NCI-H146 treated with DMSO at 0.1 percent for 48 hours (cell line): ENCODE data around the gene NAALADL2.
"Not testable (repeated sequence)": the region's sequence is repeated elsewhere in the genome, so short reads cannot be mapped to it uniquely, and the experiment has no call there.

Experiments used
- DNase-seq: peaks from one replicate; lab custom pipeline; 2025; ENCODE audit not compliant: unreplicated experiment; lab: John Stamatoyannopoulos, UW

The NAALADL2 gene

GRCh38 chr3:175068587-175068986, 209.5 kb downstream of the NAALADL2 start:
- DNase-seq: no peak

DNA sequence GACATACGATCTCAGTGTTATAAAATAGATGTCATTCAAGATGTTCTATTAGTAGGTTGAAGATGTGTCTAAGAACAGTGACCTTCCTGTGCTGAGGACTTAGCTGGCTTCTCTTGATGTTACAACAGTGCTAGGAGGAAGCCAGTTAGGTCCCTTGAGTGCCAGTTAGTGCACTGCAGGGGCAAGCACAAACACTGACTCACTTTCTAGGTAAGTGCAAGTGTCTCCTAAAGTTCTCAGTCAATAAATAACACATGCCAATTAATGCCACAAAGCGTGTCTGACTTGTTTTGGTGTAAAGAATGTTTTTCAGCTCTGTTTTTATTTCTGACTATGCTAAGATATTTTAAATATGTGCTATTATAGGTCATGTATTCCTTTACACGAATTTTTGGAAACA, 211.8 kb downstream of the NAALADL2 start:
- DNase-seq: no peak

GRCh38 chr3:175073219-175073905, 214.2 kb downstream of the NAALADL2 start:
- no peak for DNase-seq

DNA sequence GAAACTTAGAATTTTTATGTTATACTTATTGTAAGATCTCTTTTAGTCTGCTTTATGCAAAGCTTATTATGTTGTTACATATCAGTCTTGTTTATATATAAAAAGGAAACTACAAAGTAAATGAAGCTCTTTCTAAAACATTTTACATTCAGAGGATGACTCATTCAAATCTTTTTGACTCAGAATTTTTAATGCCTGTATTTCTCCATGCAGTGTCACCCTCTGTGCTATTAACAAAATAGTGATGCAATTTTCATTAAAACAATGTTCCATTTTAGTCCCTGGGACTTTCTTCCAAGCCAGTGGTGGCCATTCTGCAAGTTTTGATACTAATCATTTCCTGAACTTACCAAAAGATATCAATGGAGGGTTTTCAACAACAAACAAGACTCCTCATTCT, 216.1 kb downstream of the NAALADL2 start:
- DNase-seq: no peak

DNA sequence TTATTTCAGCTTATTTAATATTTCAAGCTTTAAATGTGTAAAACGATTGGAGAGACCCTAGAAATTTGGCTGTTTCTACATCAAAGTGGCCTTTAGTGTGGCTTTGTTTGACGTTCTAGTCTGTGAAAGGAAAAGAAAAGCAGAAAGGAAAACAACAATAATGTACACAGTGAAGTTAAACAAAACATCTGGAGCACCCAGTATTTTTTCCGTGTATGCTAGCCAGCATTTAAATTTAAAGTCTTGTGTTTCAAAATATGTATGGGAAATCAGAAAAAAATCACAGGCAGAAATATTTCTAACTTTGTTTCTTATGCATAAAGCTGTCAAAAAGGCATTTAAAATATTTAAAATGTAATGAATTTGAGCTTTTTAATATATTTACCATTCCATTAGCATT, 218.1 kb downstream of the NAALADL2 start:
- peak; percentile 96 for DNase-seq

DNA sequence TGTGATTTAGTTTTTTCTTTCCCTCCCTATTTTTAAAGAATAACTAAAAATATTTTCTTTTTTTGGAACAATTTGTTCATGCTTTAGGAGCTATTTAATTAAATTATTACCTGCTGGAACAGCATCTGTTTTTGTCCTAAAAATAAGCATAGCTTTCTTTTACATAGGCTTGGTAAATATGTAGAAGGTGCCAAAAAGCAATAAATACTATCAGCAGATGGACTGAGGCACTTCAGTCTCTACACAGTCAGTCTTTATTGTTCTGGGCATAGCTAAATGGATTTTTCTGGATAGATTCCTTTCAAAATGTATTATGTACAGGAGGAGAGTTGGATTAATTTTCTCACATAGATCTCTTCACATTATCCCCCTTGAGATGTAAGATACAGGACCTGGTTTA, 223.5 kb downstream of the NAALADL2 start:
- no peak for DNase-seq

DNA sequence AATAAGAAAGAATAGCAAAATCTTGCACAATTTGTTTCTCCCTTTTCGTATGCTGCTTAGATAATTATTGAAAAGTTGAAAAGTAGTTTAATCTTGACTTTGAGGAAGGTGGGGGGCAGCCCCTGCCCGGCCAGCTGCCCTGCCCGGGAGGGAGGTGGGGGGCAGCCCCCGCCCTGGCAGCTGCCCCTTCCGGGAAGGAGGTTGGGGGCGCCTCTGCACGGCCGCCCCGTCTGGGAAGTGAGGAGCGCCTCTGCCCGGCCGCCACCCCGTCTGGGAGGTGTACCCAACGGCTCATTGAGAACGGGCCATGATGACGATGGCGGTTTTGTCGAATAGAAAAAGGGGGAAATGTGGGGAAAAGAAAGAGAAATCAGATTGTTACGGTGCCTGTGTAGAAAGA, 228.0 kb downstream of the NAALADL2 start:
- DNase-seq: not testable (repeated sequence)

DNA sequence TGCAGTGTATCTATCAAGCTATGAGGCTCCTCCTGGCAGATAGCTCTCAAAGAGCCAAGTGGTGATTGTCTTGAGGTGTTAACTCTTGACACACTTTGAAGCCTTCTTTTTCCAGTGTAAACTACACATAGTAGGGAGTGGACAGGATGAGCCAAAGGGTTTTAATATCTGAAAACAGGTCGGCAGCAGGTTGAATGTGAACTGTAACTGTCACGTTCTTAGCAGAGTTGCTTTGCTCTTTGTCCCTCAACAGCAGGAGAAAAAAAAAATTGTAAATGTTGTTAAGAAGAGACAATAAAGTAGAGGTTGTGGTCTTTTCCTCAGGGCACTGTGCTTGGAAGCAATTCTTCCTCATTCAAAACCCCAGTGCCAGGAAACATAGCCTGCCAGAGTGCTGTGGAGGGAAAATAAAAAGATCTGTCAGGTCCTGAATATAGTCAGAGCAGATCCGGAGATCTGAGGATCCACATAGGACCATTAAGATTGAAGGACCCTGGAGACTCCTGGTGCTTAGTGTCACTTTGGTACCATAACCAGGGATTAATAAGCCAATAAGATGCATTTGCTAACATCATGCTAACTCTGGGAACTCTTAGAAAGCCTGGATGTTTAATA, 229.7 kb downstream of the NAALADL2 start:
- DNase-seq: no peak

DNA sequence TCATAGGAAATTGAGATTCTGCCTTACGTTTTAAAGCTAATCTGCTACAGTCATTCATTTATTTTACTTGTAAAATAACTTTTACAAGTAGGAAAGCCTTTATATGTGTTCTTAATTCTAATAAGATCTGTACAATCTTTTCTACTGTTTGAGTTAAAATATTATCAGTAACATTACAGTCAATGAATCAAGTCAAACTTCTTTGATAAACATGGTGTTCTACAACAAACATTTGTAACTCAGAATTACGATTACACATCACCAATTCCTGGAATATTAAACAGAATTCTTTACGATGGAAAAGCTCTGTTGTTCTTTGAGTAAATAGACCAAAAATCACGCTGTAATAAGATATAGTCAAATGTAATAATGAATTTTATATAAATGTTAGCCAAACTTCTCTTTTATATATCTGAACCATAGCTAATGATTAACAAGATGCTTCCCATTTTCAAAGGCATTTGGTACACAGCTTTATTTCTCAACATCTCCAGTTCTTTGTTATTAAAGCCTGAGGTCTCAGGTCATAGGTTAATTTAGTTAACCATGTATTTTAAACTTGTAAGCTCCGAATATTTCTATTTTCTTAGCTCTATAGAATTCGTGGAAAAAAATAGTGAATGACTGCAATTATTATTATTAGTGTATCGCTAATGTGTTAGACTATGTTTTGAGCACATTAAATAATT, 232.4 kb downstream of the NAALADL2 start:
- no peak for DNase-seq

DNA sequence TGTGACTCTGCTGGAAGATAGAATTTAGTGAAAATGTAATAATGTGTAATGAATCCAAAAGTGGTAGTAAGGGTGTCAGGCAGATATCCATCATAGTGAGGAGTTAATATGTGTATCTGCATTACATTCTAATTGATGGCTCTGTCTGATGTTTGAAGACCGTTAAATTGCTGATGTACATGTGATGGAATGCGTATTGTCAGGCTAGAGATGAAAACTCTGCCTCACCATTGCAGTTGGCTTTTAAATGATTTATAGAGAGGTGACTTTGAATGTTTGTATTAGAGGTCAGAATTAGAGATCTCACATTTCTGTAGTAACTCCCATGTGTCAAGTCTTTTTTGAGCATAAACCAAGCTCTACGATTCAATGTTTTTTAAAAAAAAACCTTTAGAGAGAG, 234.6 kb downstream of the NAALADL2 start:
- DNase-seq: no peak

DNA sequence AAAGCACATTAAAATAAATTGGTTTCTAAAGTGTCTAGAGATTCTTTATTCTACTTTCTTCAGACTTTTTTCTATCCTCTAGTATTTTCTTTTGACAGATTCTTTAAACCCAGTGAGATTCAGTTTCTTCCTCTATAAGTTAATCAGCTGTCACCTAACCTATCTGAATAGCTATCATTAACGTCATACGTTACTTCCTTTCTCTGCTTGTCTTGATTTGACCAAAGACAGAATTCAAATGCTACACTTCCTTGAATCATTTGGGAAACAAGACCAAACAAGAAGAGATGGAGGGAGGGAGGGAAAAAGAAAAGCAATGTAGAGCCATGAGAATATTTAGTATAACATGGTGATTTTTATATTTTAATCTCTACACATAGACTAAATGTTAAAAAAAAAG, 235.2 kb downstream of the NAALADL2 start:
- no peak for DNase-seq

GRCh38 chr3:175098644-175099043, 239.5 kb downstream of the NAALADL2 start:
- DNase-seq: no peak

DNA sequence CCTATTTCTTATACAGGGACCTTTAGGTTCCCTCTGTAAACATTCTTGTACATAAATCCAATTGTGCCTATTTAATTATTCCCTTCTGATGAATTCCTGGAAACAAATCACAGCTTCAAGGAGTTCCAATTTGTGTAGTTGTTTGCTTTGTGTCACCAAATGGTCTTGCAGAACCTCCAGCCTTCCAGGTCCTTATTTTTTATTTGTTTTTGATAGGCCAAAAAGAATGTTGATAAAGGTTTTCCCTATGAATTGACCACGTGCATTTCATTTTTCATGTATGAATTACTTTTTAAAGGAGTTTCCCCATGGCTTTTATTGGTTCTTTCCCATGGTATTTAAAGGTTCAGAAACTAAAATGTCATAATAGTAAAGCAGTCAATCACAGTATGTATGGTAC, 243.0 kb downstream of the NAALADL2 start:
- DNase-seq: no peak

- DNase-seq: no peak
These were observed 244.2 kb downstream of the NAALADL2 start for GRCh38 chr3:175103298-175103697.

GRCh38 chr3:175105066-175105465, 245.9 kb downstream of the NAALADL2 start:
- no peak for DNase-seq

DNA sequence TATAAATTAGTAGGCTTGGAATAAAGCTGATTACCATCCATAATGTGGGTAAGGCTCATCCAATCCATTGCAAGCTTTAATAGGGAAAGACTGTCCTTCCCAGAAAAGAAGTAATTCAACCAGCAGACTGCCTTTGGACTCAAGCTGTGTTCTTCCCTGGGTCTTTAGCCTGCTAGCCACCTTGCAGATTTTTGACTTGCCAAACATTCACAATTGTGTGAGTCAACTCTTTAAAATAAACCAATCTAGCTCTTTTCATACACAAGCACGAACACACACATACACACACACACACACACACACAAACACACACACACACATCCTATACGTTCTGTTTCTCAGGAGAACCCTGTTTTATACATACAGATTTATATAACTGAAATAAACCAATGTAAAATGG, 248.1 kb downstream of the NAALADL2 start:
- no peak for DNase-seq

DNA sequence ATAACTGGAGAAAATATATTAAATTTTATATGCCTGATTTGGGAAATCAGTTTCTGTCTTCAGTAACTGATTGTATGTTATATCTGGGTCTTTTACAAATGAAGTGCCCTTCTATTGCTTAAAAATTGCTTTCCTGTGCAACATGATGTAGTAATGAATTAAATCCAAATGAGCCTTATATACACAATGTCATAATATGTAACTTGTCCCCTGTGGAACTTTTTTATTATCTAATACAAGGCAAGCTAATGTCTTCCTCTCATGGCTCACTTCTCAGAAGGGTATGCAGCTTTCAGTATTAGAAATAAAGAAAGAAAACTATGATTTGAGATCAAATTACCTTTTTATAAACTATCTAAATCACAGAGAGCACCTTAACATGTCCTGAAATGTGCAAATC, 248.9 kb downstream of the NAALADL2 start:
- no peak for DNase-seq

DNA sequence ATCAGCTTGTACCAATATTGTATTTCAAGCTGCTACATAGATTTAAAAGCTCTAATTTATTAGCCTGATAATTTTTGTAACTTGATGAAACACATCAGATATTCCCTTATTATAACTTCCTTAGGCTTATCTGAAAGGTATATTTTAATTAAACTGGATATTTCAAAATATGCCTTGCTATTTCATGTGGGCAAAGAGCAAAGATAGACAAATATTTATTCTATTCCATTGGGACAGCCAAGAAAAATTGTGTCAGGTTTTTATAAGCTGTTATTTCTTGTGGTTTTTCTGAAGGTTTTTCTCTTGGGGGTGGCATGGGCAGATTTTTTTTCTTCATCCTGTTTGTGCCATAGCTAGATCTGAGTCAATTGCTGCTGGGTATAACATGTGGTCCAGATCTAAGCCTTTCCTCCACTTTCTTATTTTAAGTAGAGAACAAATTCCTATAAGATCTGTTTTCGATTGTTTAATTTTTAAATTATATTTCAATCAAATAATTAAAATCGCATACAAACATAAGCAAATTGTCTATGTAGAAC, 249.5 kb downstream of the NAALADL2 start:
- DNase-seq: no peak

DNA sequence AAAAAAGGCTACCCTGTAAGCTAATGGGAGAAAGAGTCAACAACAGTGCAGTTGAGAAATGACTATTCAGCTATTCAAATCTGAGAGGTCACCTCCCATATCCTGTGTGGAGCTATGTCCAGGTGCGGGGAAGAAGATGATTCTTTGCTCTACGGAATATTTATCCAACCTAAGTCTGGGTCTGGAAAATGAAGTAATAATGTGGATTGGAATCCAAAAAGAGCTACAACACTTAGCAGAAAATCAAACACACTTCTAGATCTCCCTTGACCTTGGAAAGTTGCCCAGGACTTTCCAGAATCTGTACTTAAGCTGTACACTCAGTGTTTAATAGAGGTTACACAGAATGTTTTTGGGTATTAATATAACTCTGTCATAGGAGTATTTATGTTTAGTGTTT, 251.9 kb downstream of the NAALADL2 start:
- DNase-seq: no peak

GRCh38 chr3:175118382-175118941, 259.3 kb downstream of the NAALADL2 start:
- peak; percentile 91 for DNase-seq

DNA sequence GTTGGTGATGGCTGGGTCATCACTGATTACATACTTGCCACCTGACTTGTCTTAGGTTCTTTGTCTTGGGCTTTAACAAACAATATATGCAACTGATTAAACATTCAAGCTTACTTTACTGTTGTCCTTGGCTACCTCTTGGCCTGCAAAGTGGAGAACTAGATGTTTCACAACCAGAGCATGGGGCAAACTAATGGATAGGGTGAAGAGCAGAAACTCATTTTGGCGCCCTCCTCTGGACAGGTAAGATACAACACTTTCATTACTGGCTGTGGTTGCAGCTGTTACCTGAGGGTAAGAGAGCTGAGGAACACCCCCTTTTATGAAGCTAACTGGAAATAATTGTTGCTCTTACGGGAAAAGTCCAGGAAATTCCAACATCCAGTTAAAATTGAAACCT, 262.1 kb downstream of the NAALADL2 start:
- DNase-seq: no peak
